Neural progenitor cell (in vitro differentiated cells): Measurements from ENCODE around the gene MED27. TPM values are rescaled to one million over a fixed set of nuclear protein-coding genes. Genes with fewer than 3 reads are reported as not detected.

Source experiments
- DNase-seq: peaks from one replicate; pipeline ENCODE4 v3.0.0-alpha.2; 2016; ENCODE audit warnings: low spot score
- H2AFZ ChIP-seq: fragments of 200-600 bp; sonication (generic); replicated peaks from 2 replicates; pipeline ENCODE4 v1.6.1; 2016; ENCODE audit warnings: antibody characterized with exemption
- H3F3A ChIP-seq: fragments of 200-600 bp; sonication (generic); 2 replicates; pipeline ENCODE4 v1.6.1; 2016; ENCODE audit warnings: antibody characterized with exemption, low read depth
- H3K27ac ChIP-seq: fragments of 200-600 bp; sonication (generic); 2 replicates; pipeline ENCODE4 v1.5.1; 2016; ENCODE audit warnings: mild to moderate bottlenecking
- H3K27me3 ChIP-seq: fragments of 200-600 bp; sonication (generic); 2 replicates; pipeline ENCODE4 v1.6.1; 2016; ENCODE audit warnings: mild to moderate bottlenecking, moderate library complexity
- H3K36me3 ChIP-seq: fragments of 200-600 bp; sonication (generic); 2 replicates; pipeline ENCODE4 v1.5.1; 2016
- H3K4me1 ChIP-seq: fragments of 200-600 bp; sonication (generic); 2 replicates; pipeline ENCODE4 v1.6.1; 2016; ENCODE audit warnings: mixed run types
- H3K4me2 ChIP-seq: fragments of 200-600 bp; sonication (generic); 2 replicates; pipeline ENCODE4 v1.6.1; 2016
- H3K4me3 ChIP-seq: fragments of 200-600 bp; sonication (generic); 2 replicates; pipeline ENCODE4 v1.5.1; 2016
- H3K79me2 ChIP-seq: fragments of 200-600 bp; sonication (generic); 2 replicates; pipeline ENCODE4 v1.6.1; 2016; ENCODE audit warnings: low read depth
- H3K9ac ChIP-seq: fragments of 200-600 bp; sonication (generic); 2 replicates; pipeline ENCODE4 v1.6.1; 2016
- H3K9me3 ChIP-seq: fragments of 200-600 bp; sonication (generic); 2 replicates; pipeline ENCODE4 v1.5.1; 2016; ENCODE audit warnings: low read depth
- H4K20me1 ChIP-seq: fragments of 200-600 bp; sonication (generic); 2 replicates; pipeline ENCODE4 v1.6.1; 2016; ENCODE audit warnings: low read depth
- H3K27ac Mint-ChIP-seq: 3 replicates; pipeline ENCODE4 v1.8.0; 2021; ENCODE audit warnings: mixed read lengths
- H3K27me3 Mint-ChIP-seq: 2 replicates; pipeline ENCODE4 v1.8.0; 2022; ENCODE audit warnings: low read depth, mild to moderate bottlenecking, inconsistent platforms, moderate library complexity, mixed read lengths; ENCODE audit not compliant: insufficient read depth
- H3K36me3 Mint-ChIP-seq: 3 replicates; pipeline ENCODE4 v1.8.0; 2021; ENCODE audit warnings: mixed read lengths
- H3K4me1 Mint-ChIP-seq: 3 replicates; pipeline ENCODE4 v1.8.0; 2021; ENCODE audit warnings: mixed read lengths
- H3K4me3 Mint-ChIP-seq: 3 replicates; pipeline ENCODE4 v1.8.0; 2021; ENCODE audit warnings: mild to moderate bottlenecking, moderate library complexity, mixed read lengths
- H3K9me3 Mint-ChIP-seq: 3 replicates; pipeline ENCODE4 v1.8.0; 2020; ENCODE audit warnings: mixed read lengths
- CTCF ChIP-seq: fragments of 200-600 bp; sonication (generic); IDR thresholded peaks from 2 replicates; pipeline ENCODE4 v1.5.1; 2017; ENCODE audit warnings: antibody characterized with exemption, mild to moderate bottlenecking
- EZH2 ChIP-seq: fragments of 200-600 bp; sonication (generic); IDR thresholded peaks from 2 replicates; pipeline ENCODE4 v1.6.1; 2017; ENCODE audit warnings: antibody characterized with exemption, mild to moderate bottlenecking, moderate library complexity
- EZH2phosphoT487 ChIP-seq: fragments of 200-600 bp; sonication (generic); IDR thresholded peaks from 2 replicates; pipeline ENCODE4 v1.6.1; 2017; ENCODE audit warnings: antibody characterized with exemption
- total RNA-seq: library from RNA; depleted of rRNA; stranded (reverse); fragments of >200 nt; gene quantifications from 2 replicates; pipeline ENCODE4 v1.2.3, GENCODE V29; 2015; ENCODE audit warnings: low replicate concordance

Gene MED27
- total RNA-seq, 1 donor from 2014 or later = 15.1 TPM

- H3K36me3 Mint-ChIP-seq = peaks cover 4% of the 10 kb centered on the region
- no peak for DNase-seq
- H3K4me3 Mint-ChIP-seq = no peak overlapping the region
- Histone ChIP-seq H3K27me3 (no peaks in the 10 kb centered on the region), H3K4me2 (no peak overlapping the region), H3K9ac (no peak overlapping the region), H3K4me3 (no peak overlapping the region), H4K20me1 (peaks cover 42% of the 10 kb centered on the region), H3K9me3 (no peaks in the 10 kb centered on the region), H3F3A (no peaks in the 10 kb centered on the region), H3K36me3 (no peaks in the 10 kb centered on the region), H2AFZ (no peak overlapping the region), H3K79me2 (peaks cover 22% of the 10 kb centered on the region), H3K27ac (no peak overlapping the region), H3K4me1 (no peaks in the 10 kb centered on the region)
- H3K9me3 Mint-ChIP-seq = no peaks in the 10 kb centered on the region
- no peaks in the 10 kb centered on the region for H3K27me3 Mint-ChIP-seq
- no peak overlapping the region for H3K27ac Mint-ChIP-seq
- peaks cover 3% of the 10 kb centered on the region for H3K4me1 Mint-ChIP-seq
- no peak for TF ChIP-seq CTCF
- no peak for TF ChIP-seq EZH2
Measured at GRCh38 chr9:132046456-132046855, 33.2 kb downstream of the MED27 start.

- peaks cover 15% of the 10 kb centered on the region for H3K79me2 ChIP-seq
- H3K4me1 Mint-ChIP-seq = peaks cover 3% of the 10 kb centered on the region
Measured at GRCh38 chr9:132044176-132044875, 35.3 kb downstream of the MED27 start.

GRCh38 chr9:132043708-132044107, 36.0 kb downstream of the MED27 start:
- peaks cover 15% of the 10 kb centered on the region for H3K79me2 ChIP-seq
- no peaks in the 10 kb centered on the region for H3K36me3 Mint-ChIP-seq

More at GRCh38 chr9:132044176-132044875, 35.3 kb downstream of the MED27 start:
- Histone ChIP-seq H3F3A (no peaks in the 10 kb centered on the region), H3K4me3 (no peak overlapping the region), H3K27ac (no peak overlapping the region), H3K4me2 (no peak overlapping the region), H3K36me3 (no peaks in the 10 kb centered on the region), H3K27me3 (no peaks in the 10 kb centered on the region), H4K20me1 (peaks cover 24% of the 10 kb centered on the region), H3K9ac (no peak overlapping the region), H3K9me3 (no peaks in the 10 kb centered on the region), H3K4me1 (no peaks in the 10 kb centered on the region), H2AFZ (no peak overlapping the region)
- Mint-ChIP-seq H3K4me3 (no peak overlapping the region), H3K36me3 (no peaks in the 10 kb centered on the region), H3K9me3 (no peaks in the 10 kb centered on the region), H3K27me3 (no peaks in the 10 kb centered on the region), H3K27ac (peak overlapping the region; percentile 28)
- DNase-seq = no peak
- TF ChIP-seq EZH2phosphoT487 = no peak
- TF ChIP-seq CTCF = no peak
- TF ChIP-seq EZH2 = no peak

More at GRCh38 chr9:132043708-132044107, 36.0 kb downstream of the MED27 start:
- Histone ChIP-seq H3K27me3 (no peaks in the 10 kb centered on the region), H3K36me3 (no peaks in the 10 kb centered on the region), H2AFZ (no peak overlapping the region), H3K4me2 (no peak overlapping the region), H3K9me3 (no peaks in the 10 kb centered on the region), H3K4me3 (no peak overlapping the region), H3K9ac (no peak overlapping the region), H3K4me1 (no peaks in the 10 kb centered on the region), H4K20me1 (peaks cover 23% of the 10 kb centered on the region), H3K27ac (no peak overlapping the region), H3F3A (no peaks in the 10 kb centered on the region)
- no peak for DNase-seq
- no peaks in the 10 kb centered on the region for H3K27me3 Mint-ChIP-seq
- H3K9me3 Mint-ChIP-seq = no peaks in the 10 kb centered on the region
- H3K4me3 Mint-ChIP-seq = no peak overlapping the region
- no peak for TF ChIP-seq CTCF
- TF ChIP-seq EZH2 = no peak
- no peak for TF ChIP-seq EZH2phosphoT487
- no peak overlapping the region for H3K27ac Mint-ChIP-seq
- H3K4me1 Mint-ChIP-seq = peaks cover 3% of the 10 kb centered on the region
